ENCODE measurements around the gene ZNRF2.

- TF ChIP-seq CTCF (IDR thresholded peaks at IDR 0.05; ENCODE audit: insufficient read depth, low read length, poor library complexity, severe bottlenecking) (no peak), EZH2phosphoT487 (conservative IDR thresholded peaks at IDR 0.05; ENCODE audit: low read length) (no peak)
These were observed 6.0 kb upstream of the ZNRF2 start for GRCh38 chr7:30278376-30278775.

All from SU-DHL-6 (cell line).